DLD1 (cell line): ENCODE measurements around the gene TRIM26.
"Not testable (repeated sequence)": the region's sequence is repeated elsewhere in the genome, so short reads cannot be mapped to it uniquely, and the experiment has no call there.

Experiments
- in situ Hi-C: cut with HindIII; loops from 2 replicates; pipeline ENCODE4 v1.10.0; 2017; ENCODE audit warnings: low sequenced_read_pairs

TRIM26 gene

GRCh38 chr6:30155520-30156261 lies 57.5 kb downstream of the TRIM26 start:
- in situ Hi-C loops: no loop called here

DNA sequence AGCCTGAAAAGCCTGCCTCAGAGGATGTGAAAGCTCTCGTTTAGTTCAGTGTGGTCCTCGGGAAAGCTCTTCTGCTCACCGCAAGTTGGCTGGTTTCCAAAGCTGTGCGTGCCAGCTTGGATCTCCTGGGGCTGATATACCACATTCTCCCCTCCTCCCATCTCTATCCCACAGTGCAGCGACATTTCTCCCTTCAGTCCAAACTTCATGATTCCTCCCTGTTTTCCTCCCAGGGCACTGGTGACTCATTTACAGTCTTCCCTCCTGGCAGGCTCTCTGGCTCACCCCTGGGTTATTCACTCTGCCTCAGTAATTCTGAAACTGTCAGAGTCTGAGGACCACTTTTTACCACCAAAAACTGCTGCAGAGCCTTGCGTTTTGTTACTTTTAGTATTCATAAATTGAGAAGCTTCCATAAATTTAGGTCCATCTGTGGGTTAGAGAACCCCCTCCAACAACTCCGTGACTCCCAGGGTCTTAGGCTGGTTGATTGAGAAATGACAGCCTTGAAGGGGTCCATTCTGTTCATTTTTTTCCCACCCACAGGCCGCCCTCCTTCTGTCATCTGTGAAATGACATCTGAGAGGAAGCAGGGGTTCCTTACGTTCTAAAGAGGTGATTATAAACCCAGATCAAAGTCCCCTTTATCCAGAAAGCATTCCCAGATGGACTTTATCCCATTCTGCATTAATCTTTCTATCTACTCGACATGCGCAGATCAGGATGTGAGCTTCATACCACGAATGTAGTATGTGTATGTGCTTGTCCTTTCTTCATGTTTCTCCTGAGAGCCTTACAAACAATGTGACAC lies 58.3 kb downstream of the TRIM26 start:
- in situ Hi-C loops: no loop called here

DNA sequence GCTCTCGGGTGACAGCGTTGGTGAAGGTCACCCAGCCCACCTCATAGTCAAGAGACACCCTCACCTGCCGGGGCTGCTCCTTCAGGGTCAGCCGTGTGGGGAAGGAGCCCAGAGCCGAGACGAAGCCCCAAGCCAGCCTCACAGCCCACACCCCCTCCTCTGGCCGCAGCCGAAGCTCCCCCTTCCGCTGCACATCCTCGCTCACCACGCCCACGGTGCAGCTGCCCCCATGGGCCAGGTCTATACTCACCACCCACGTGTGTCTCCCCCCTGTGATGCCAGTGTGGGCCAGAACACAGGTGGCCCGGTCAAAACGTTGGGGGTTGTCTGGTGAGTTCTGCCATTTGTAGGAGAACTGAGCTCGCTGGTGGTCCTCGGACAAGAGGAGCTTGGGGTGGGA lies 59.1 kb downstream of the TRIM26 start:
- in situ Hi-C loops: no loop called here

GRCh38 chr6:30152910-30153610 lies 60.1 kb downstream of the TRIM26 start:
- in situ Hi-C loops: no loop called here

DNA sequence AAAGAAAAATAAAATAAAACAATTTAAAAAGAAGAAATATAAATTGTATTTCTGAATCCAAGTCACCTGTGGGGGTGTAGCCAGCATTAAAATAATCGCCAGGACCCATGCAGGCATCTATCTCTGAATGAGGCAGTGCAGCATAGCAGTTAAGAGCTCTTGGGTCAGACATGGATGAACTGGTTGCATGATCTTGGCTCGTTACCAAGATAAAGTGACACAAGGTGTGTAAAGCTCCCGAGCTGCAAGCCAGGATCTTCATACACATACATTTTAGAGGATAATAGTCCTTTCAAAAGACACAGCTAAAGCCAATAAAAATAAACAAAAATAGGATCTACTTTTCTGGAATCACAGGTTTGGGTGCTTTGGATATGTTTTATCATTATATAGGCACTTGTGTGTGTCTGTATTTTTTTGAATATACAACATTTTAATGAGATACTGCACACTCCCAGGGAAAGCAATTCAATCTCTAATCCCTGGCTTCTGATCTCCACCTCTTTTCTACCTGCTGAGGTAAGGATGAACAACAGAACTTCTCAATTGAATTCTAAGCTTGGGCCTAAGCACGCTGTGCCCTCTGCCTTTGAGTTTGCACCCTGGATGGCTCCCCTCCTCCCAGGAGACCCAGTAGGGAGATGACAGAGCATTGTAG lies 61.1 kb downstream of the TRIM26 start:
- in situ Hi-C loops: no loop called here

- in situ Hi-C loops: no loop called here
Observed at GRCh38 chr6:30151580-30151979, 61.6 kb downstream of the TRIM26 start.

DNA sequence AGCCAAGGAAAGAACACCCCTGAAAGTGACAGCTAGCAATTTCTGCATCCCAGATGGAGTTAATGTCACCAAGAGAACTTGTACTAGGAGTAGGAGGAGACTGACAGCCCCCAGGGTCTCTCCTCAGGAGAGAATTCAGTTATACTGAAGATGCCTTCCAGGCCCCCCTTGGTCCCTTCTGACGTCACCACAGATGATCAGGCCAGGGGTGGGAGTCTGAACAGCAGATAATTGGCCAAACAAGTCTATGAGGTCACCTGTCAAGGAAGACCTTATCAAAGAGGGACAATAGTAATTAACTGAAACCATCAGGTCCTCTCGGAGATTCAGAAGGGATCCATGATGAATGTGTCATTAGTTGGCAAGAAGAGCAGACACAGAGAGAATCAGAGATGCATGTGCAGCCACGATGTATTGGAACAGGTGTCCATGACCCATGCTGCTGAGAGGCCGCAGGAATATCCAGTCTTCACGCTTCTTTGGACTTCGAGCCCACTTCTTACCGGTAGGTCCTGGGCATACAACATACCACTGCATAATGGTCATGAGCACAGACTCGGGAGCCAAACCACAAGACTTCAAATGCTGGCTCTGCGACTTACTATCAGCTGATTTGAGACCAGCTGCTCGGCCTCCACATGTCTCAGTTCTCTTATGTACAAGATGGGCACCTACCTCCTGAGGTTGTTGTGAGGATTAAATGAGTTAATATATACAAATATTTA lies 62.4 kb downstream of the TRIM26 start:
- in situ Hi-C loops: no loop called here

DNA sequence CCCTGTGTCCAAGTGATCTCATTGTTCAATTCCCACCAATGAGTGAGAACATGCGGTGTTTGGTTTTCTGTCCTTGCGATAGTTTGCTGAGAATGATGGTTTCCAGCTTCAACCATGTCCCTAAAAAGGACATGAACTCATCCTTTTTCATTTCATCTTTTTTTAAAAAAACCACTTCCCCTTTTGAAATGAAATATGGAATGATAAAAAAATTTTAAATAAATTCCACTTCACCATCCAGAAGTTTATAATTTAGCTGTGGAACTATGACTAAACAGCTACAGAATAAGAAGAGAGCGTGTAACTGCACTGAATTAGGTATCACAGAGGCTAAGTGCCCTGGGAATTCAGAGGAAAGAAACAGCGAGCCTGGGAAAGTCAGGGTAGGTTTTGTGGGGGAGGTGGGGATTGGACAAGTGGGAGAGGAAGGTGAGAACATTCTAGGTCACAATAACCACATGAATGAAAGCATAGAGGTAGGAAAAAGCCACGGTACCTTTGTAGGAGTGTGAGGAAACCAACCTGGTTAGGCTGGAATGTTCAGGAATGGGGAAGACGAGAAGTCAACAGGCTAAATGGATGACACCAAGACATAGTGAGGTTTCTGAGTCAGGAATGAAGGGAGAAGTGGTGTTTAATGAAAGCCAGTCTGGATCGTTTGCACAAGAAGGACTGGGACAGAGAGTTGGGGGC lies 63.2 kb downstream of the TRIM26 start:
- in situ Hi-C loops: no loop called here

- in situ Hi-C loops: no loop called here
Observed at GRCh38 chr6:30149234-30149633, 64.0 kb downstream of the TRIM26 start.

- in situ Hi-C loops: no loop called here
Observed at GRCh38 chr6:30147096-30147495, 66.1 kb downstream of the TRIM26 start.

DNA sequence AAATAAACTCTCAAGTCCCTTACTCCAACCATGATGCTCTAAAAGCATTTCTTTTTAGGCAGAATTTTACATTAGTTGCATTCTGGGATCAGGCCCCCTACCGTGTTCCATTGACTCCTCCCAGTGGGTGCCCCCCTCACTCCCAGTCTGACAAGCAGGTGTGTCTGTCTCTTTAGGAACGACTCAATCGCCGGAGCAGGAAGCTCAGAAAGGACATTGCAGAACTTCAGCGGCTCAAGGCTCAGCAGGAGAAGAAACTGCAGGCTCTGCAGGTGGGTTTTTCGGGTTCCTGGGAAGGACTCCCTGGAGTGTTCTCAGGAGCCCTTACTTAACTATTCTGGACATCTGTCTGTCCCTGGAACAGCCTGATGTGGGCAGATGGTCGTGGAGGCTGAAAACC lies 67.4 kb downstream of the TRIM26 start:
- in situ Hi-C loops: no loop called here

DNA sequence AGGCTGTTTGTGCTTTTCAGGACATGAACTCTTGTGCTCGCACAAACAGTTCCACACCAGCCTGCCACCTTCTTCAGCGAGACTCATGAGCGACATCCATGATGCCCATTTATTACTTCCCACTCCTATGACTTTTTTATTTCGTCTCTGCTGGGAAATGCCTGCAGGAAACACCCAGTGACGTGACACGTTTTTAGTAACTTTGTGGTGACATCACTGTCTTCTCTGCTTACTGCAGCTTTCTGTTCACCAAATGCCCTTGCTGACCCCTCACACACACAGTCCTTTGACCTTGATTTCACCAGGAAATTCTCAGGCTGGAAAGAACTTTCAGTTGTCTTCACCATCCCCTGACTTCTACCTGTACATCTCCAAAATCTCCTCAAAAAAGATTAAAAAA lies 68.4 kb downstream of the TRIM26 start:
- in situ Hi-C loops: no loop called here

DNA sequence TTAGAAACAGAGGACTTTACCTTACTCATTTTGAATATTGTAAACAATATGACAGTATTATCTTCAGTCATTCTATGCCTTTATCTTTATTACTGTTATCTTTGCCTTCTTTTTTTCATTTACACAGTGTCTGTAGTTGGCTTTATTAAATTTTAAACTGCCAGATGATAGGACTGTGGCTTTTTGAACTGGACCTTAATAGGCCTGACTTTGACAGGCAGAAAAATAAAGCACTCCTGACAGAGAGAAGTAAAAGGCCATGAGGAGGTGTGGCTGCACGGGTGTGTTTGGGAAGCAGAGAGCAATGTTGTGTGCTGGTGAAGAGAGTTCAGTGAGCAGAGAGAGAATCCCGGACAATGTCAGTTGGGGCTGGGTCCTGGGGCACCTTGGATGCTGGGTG lies 69.4 kb downstream of the TRIM26 start:
- in situ Hi-C loops: no loop called here

DNA sequence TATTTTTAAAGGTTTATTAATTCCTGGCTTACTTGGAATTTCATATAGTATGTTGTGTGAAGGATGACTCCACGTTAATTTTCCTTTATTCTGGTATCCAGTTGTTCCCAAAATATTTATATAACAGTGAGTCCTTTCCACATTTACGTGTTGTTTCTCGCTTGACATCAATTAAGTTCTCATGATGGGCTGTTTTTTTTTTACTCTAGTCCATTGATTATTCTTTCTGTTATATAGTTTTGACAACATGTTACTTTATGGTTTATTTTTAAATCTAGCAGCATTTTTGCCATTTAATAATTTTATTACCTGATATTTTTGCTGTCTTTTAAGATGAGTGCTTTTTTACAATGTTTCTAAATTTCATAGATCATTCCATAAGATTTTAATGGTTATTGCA lies 70.5 kb downstream of the TRIM26 start:
- in situ Hi-C loops: no loop called here

DNA sequence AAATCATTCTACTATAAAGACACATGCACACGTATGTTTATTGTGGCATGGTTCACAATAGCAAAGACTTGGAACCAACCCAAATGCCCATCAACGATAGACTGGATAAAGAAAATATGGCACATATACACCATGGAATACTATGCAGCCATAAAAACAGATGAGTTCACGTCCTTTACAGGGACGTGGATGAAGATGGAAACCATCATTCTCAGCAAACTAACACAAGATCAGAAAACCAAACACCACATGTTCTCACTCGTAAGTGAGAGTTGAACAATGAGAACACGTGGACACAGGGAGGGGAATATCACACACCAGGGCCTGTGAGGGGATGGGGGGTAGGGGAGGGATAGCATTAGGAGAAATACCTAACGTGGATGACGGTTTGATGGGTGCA lies 73.0 kb downstream of the TRIM26 start:
- in situ Hi-C loops: not testable (repeated sequence)

GRCh38 chr6:30136570-30137286 lies 76.5 kb downstream of the TRIM26 start:
- in situ Hi-C loops: no loop called here

- in situ Hi-C loops: no loop called here
Observed at GRCh38 chr6:30135757-30136156, 77.4 kb downstream of the TRIM26 start, which contains the start of gene TRIM40. TRIM40 (plus strand) TSS chr6:30136140; CDS start chr6:30137037, 897 bp downstream.

DNA sequence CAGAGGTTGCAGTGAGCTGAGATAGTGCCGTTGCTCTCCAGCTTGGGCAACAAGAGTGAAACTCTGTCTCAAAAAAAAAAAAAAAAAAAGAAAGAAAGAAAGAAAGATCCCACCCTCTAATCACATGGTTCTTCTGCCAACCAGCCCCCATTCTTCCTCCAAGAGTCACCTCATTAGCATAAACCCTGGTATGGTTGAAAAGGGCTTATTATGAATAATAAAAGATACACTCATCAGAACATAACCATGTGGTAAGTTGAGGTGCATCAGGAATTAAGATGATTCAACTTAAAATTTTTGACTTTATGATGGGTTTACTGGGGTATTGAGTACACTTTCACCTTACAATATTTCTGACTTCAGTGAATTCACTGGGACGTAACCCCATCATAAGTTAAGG lies 78.1 kb downstream of the TRIM26 start:
- in situ Hi-C loops: no loop called here
